ENCODE results near the gene CD58.

The CD58 gene

GRCh38 chr1:116585886-116586285 is 15.1 kb upstream of the CD58 start:
- no peak for TF ChIP-seq CTCF (IDR thresholded peaks at IDR 0.05; ENCODE audit: low read depth, low read length)
- no peak overlapping the region for H3K4me3 ChIP-seq (ENCODE audit: low read depth, low read length)

- no peak for TF ChIP-seq CTCF (IDR thresholded peaks at IDR 0.05; ENCODE audit: low read depth, low read length)
- H3K4me3 ChIP-seq (ENCODE audit: low read depth, low read length), result no peak overlapping the region
Measured at GRCh38 chr1:116581323-116581885, 10.6 kb upstream of the CD58 start.

- no peak overlapping the region for H3K4me3 ChIP-seq (ENCODE audit: low read depth, low read length)
- no peak for TF ChIP-seq CTCF (IDR thresholded peaks at IDR 0.05; ENCODE audit: low read depth, low read length)
Measured at GRCh38 chr1:116580446-116581322, 9.9 kb upstream of the CD58 start.

GRCh38 chr1:116579259-116579875 is 8.5 kb upstream of the CD58 start:
- H3K4me3 ChIP-seq (ENCODE audit: low read depth, low read length), result no peak overlapping the region
- no peak for TF ChIP-seq CTCF (IDR thresholded peaks at IDR 0.05; ENCODE audit: low read depth, low read length)

- TF ChIP-seq CTCF (IDR thresholded peaks at IDR 0.05; ENCODE audit: low read depth, low read length), result no peak
- no peak overlapping the region for H3K4me3 ChIP-seq (ENCODE audit: low read depth, low read length)
Measured at GRCh38 chr1:116578581-116578980, 7.8 kb upstream of the CD58 start.

GRCh38 chr1:116577759-116578314 is 7.0 kb upstream of the CD58 start:
- no peak for TF ChIP-seq CTCF (IDR thresholded peaks at IDR 0.05; ENCODE audit: low read depth, low read length)
- H3K4me3 ChIP-seq (ENCODE audit: low read depth, low read length), result no peak overlapping the region
